ENCODE results near the gene ASTN2.

The ASTN2 gene

DNA sequence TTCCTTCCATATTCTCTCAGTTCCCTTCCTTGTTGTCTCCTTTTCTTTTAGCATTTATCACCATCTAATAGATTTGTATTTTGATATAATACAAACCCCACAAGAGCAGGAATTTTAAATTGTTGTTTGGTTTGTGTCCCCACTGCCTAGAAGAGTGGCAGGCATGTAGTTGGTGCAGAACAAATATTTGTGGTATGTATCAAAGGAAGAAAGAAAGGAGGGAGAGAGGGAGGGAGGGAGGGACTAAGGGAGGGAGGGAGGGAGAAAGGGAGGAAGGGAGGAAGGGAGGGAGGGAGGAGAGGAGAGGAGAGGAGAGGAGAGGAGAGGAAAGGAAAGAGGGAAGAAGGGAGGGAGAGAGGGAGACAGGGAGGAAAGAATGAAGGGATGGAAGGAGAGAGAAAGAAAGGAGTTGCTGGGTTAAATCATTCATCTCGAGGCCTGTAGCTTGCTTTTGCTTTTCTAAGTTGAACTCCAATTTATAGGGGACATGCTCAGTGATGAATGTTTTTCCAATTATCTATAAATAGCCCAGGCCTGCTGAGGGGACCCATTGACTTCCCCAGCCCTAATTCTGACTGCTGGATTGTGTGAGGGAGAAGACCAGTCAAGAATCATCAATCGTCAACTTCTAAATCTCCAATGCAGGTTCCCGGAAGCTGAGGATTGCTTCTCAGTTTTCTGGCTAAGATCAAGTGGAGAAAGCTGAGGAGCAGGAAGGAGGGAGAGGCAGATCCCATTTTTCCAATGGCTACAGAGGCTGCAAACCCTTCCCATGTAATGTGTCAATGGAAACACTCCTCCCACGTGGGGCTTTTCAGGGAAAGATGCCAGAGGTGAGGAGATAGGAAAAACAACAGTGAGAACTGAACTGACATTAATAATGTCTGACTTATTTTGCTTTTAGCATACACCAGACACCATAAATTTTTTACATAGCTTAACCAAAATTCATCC is 320.7 kb downstream of the ASTN2 start:
- TF ChIP-seq YY1 (IDR thresholded peaks at IDR 0.05; ENCODE audit: insufficient read depth, insufficient read length) (no peak), ZNF274 (IDR thresholded peaks at IDR 0.05; ENCODE audit: low read depth, low read length) (no peak), SUZ12 (IDR thresholded peaks at IDR 0.05; ENCODE audit: extremely low read depth, insufficient read depth, insufficient read length) (no peak)
- Histone ChIP-seq H3K9ac (ENCODE audit: insufficient read length, low read depth) (no peak overlapping the region), H3K27me3 (ENCODE audit: insufficient read depth, insufficient read length) (no peaks in the 10 kb centered on the region), H3K4me3 (ENCODE audit: insufficient read length, low read depth) (no peak overlapping the region), H3K36me3 (ENCODE audit: insufficient read depth, insufficient read length, low read length) (no peaks in the 10 kb centered on the region), H3K4me1 (ENCODE audit: insufficient read depth, insufficient read length) (no peaks in the 10 kb centered on the region), H3K9me3 (ENCODE audit: insufficient read depth, low read length) (no peaks in the 10 kb centered on the region)
- DNase-seq (ENCODE audit: low read depth, low spot score), result no peak

DNA sequence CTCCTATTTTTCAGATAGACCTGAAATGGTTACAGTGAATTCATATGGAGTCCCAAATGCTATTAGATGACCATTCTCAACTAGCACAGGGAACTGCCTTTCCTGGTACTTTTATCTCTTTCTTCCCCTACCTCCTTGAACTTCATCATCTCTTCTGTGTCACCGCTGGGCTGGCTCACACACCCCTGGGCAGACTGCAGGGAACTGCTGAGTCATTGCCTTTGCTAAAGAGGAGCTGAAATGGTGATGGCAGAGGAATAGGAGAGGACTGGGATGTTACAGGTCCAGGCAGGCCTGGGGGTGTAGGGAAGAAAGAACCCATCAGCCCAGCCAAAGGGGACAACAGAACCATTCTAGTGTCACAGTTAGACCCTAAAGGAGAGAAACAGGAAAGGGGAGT is 322.3 kb downstream of the ASTN2 start:
- no peak for TF ChIP-seq SUZ12 (IDR thresholded peaks at IDR 0.05; ENCODE audit: extremely low read depth, insufficient read depth, insufficient read length)
- no peak for TF ChIP-seq YY1 (IDR thresholded peaks at IDR 0.05; ENCODE audit: insufficient read depth, insufficient read length)
- TF ChIP-seq ZNF274 (IDR thresholded peaks at IDR 0.05; ENCODE audit: low read depth, low read length), result no peak
- Histone ChIP-seq H3K9ac (ENCODE audit: insufficient read length, low read depth) (no peak overlapping the region), H3K4me1 (ENCODE audit: insufficient read depth, insufficient read length) (no peaks in the 10 kb centered on the region), H3K27me3 (ENCODE audit: insufficient read depth, insufficient read length) (no peaks in the 10 kb centered on the region), H3K9me3 (ENCODE audit: insufficient read depth, low read length) (no peaks in the 10 kb centered on the region), H3K4me3 (ENCODE audit: insufficient read length, low read depth) (no peak overlapping the region), H3K36me3 (ENCODE audit: insufficient read depth, insufficient read length, low read length) (no peaks in the 10 kb centered on the region)
- DNase-seq (ENCODE audit: low read depth, low spot score), result no peak

DNA sequence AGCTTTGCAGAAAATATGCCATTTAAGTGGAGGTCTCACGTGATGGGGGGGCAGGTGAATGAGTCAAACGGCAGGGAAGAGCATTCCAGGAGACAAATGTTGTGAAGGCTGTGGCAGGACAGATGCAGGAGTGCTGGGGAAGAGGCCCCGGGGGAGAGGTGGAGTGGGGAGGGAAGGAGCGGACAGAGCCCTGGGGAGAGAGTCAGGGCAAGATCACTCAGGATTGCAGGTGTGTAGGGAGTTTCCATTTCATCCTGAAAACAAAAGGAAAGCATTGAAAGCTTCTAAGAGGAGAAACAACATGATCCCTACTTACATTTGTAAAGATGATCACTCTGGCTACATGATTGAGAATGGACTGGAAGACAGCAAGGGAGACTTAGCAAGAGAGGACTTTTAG is 323.3 kb downstream of the ASTN2 start:
- no peak for DNase-seq (ENCODE audit: low read depth, low spot score)
- TF ChIP-seq YY1 (IDR thresholded peaks at IDR 0.05; ENCODE audit: insufficient read depth, insufficient read length), result no peak
- no peak for TF ChIP-seq ZNF274 (IDR thresholded peaks at IDR 0.05; ENCODE audit: low read depth, low read length)
- no peak for TF ChIP-seq SUZ12 (IDR thresholded peaks at IDR 0.05; ENCODE audit: extremely low read depth, insufficient read depth, insufficient read length)
- Histone ChIP-seq H3K4me3 (ENCODE audit: insufficient read length, low read depth) (no peak overlapping the region), H3K4me1 (ENCODE audit: insufficient read depth, insufficient read length) (no peaks in the 10 kb centered on the region), H3K9me3 (ENCODE audit: insufficient read depth, low read length) (no peaks in the 10 kb centered on the region), H3K27me3 (ENCODE audit: insufficient read depth, insufficient read length) (no peaks in the 10 kb centered on the region), H3K36me3 (ENCODE audit: insufficient read depth, insufficient read length, low read length) (no peaks in the 10 kb centered on the region), H3K9ac (ENCODE audit: insufficient read length, low read depth) (no peak overlapping the region)

DNA sequence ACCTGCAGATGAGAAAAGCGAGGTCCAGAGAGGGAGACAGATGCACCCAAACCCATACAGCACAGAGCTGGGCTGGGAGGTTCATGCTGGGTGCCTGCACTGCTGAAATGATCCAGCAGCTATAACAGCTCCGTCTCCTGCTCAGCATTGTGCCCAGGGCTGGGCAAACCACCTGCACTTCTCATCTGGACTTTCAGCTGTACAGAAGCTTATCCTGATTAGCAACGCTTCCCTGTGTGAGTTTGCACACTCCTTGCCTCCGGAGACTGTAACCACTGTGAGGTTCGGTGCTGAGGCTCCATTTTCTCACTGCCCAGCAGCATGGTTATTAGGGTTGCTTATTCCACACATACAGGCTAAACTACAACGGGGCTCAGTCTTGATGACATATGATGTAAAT is 326.1 kb downstream of the ASTN2 start:
- Histone ChIP-seq H3K4me1 (ENCODE audit: insufficient read depth, insufficient read length) (no peaks in the 10 kb centered on the region), H3K9me3 (ENCODE audit: insufficient read depth, low read length) (no peaks in the 10 kb centered on the region), H3K9ac (ENCODE audit: insufficient read length, low read depth) (no peak overlapping the region), H3K36me3 (ENCODE audit: insufficient read depth, insufficient read length, low read length) (no peaks in the 10 kb centered on the region), H3K27me3 (ENCODE audit: insufficient read depth, insufficient read length) (no peaks in the 10 kb centered on the region), H3K4me3 (ENCODE audit: insufficient read length, low read depth) (no peak overlapping the region)
- DNase-seq (ENCODE audit: low read depth, low spot score), result no peak
- TF ChIP-seq SUZ12 (IDR thresholded peaks at IDR 0.05; ENCODE audit: extremely low read depth, insufficient read depth, insufficient read length) (no peak), YY1 (IDR thresholded peaks at IDR 0.05; ENCODE audit: insufficient read depth, insufficient read length) (no peak), ZNF274 (IDR thresholded peaks at IDR 0.05; ENCODE audit: low read depth, low read length) (no peak)

DNA sequence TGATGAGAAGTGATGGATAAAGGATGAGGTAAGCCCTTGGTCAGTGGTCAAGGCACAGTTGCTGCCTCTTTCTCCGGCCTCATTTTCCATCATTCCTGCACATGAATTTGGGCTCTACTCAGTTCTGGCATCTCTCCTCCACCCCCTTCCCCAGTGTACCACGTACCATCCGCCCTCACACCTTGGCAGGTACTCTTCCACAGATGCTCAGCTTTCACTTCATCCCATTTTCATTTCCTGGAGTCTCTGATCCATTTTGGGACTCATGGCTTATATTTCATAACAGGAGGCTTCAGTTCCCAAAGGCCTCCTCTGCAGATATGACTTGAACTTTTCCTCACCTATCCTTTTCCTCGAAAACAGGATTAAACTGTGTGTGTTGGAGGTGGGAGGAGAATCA is 326.7 kb downstream of the ASTN2 start:
- H3K4me3 ChIP-seq (ENCODE audit: insufficient read length, low read depth), result no peak overlapping the region
- H3K36me3 ChIP-seq (ENCODE audit: insufficient read depth, insufficient read length, low read length), result no peaks in the 10 kb centered on the region
- no peak for DNase-seq (ENCODE audit: low read depth, low spot score)
- no peaks in the 10 kb centered on the region for H3K9me3 ChIP-seq (ENCODE audit: insufficient read depth, low read length)
- no peaks in the 10 kb centered on the region for H3K27me3 ChIP-seq (ENCODE audit: insufficient read depth, insufficient read length)
- TF ChIP-seq YY1 (IDR thresholded peaks at IDR 0.05; ENCODE audit: insufficient read depth, insufficient read length), result no peak
- no peak for TF ChIP-seq SUZ12 (IDR thresholded peaks at IDR 0.05; ENCODE audit: extremely low read depth, insufficient read depth, insufficient read length)
- no peak for TF ChIP-seq ZNF274 (IDR thresholded peaks at IDR 0.05; ENCODE audit: low read depth, low read length)
- no peaks in the 10 kb centered on the region for H3K4me1 ChIP-seq (ENCODE audit: insufficient read depth, insufficient read length)
- no peak overlapping the region for H3K9ac ChIP-seq (ENCODE audit: insufficient read length, low read depth)

DNA sequence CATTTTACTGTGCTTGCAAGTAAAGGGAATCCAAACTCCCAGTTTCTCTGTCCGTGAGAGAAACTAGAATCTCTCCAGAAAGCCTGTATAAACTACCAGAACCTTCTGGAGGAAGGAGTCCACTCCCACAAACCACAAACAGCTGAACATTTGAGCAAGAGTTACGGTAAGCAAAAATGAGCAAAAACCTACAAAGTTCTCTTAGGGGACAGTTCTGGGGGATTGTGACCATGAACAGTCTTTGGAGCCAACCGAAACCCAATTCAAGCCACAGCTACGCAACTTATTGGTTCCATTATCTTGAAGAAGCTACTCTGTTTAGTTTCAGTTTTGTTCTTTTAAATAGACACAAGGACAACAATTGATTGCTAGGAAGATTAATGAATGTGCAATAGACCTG is 330.6 kb downstream of the ASTN2 start:
- no peak for DNase-seq (ENCODE audit: low read depth, low spot score)
- TF ChIP-seq SUZ12 (IDR thresholded peaks at IDR 0.05; ENCODE audit: extremely low read depth, insufficient read depth, insufficient read length) (no peak), YY1 (IDR thresholded peaks at IDR 0.05; ENCODE audit: insufficient read depth, insufficient read length) (no peak), ZNF274 (IDR thresholded peaks at IDR 0.05; ENCODE audit: low read depth, low read length) (no peak)
- no peaks in the 10 kb centered on the region for H3K9me3 ChIP-seq (ENCODE audit: insufficient read depth, low read length)
- H3K4me3 ChIP-seq (ENCODE audit: insufficient read length, low read depth), result no peak overlapping the region
- H3K36me3 ChIP-seq (ENCODE audit: insufficient read depth, insufficient read length, low read length), result no peaks in the 10 kb centered on the region
- H3K9ac ChIP-seq (ENCODE audit: insufficient read length, low read depth), result no peak overlapping the region
- no peaks in the 10 kb centered on the region for H3K4me1 ChIP-seq (ENCODE audit: insufficient read depth, insufficient read length)
- H3K27me3 ChIP-seq (ENCODE audit: insufficient read depth, insufficient read length), result no peaks in the 10 kb centered on the region

DNA sequence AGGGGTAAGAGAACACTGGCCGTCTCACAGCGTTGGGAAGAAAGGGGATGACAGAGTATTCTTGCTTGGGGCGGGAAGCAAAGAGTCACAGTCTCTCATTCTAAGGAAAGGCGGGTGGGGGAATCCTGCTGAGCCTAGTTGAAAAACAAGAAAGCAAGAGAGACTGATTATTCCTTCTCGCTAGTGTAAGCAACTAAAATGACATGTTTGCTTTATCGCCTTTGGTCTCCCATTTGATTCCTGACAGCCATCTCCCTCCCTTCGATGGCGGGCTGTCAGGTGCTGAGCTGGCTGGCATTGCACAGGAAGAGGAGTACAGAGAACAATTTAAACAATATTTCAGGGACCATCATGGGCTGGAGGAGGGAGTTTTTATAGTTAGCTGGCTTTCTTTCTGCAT is 331.3 kb downstream of the ASTN2 start:
- no peaks in the 10 kb centered on the region for H3K36me3 ChIP-seq (ENCODE audit: insufficient read depth, insufficient read length, low read length)
- no peaks in the 10 kb centered on the region for H3K27me3 ChIP-seq (ENCODE audit: insufficient read depth, insufficient read length)
- no peak for TF ChIP-seq YY1 (IDR thresholded peaks at IDR 0.05; ENCODE audit: insufficient read depth, insufficient read length)
- TF ChIP-seq ZNF274 (IDR thresholded peaks at IDR 0.05; ENCODE audit: low read depth, low read length), result no peak
- TF ChIP-seq SUZ12 (IDR thresholded peaks at IDR 0.05; ENCODE audit: extremely low read depth, insufficient read depth, insufficient read length), result no peak
- H3K9me3 ChIP-seq (ENCODE audit: insufficient read depth, low read length), result no peaks in the 10 kb centered on the region
- H3K4me3 ChIP-seq (ENCODE audit: insufficient read length, low read depth), result no peak overlapping the region
- H3K4me1 ChIP-seq (ENCODE audit: insufficient read depth, insufficient read length), result no peaks in the 10 kb centered on the region
- no peak for DNase-seq (ENCODE audit: low read depth, low spot score)
- no peak overlapping the region for H3K9ac ChIP-seq (ENCODE audit: insufficient read length, low read depth)

Data from NT2/D1 (cell line).